Endometrial microvascular endothelial cells (primary cell): Measurements from ENCODE around the gene SHTN1. TPM values are rescaled to one million over a fixed set of nuclear protein-coding genes. Genes with fewer than 3 reads are reported as not detected.

Experiments used
- in situ Hi-C: cut with HindIII; loops from 2 replicates; pipeline ENCODE4 v1.10.0; 2017; ENCODE audit warnings: low sequenced_read_pairs, low pct_unique_long_range_greater_than_20kb; ENCODE audit errors: inconsistent ontology term
- total RNA-seq: library from RNA; depleted of rRNA; stranded (reverse); fragments of >200 nt; gene quantifications from one replicate; pipeline ENCODE4 v1.2.3, GENCODE V29; 2015; ENCODE audit errors: inconsistent ontology term

The SHTN1 gene
- total RNA-seq, 1 donor from 2014 or later: 3.9 TPM

DNA sequence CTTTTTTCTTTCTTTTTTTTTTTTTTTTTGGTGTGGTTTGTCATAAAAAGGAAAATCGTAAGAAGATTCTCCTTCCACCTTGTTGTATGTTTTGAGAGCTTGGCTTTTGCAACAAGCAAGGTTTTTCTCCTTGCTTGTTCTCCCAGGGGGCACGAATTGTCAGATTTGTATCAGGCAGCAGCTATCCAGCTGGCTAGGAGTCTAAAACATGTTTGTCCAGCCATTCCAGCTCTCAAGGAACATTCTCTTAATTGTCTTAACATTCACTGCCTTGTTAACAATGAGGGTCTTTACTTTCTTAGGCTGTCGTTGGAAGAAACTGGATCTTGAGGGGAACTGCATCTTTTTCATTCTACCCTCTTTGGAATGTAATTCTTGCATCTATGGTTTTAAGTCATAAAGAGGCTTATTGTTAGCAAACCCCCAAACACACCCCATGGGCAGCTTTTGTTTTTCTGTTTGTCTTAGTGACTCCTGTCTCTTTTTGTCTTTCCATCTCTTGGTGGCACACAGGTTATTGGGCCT, 14.6 kb downstream of the SHTN1 start:
- in situ Hi-C loops: no loop called here

DNA sequence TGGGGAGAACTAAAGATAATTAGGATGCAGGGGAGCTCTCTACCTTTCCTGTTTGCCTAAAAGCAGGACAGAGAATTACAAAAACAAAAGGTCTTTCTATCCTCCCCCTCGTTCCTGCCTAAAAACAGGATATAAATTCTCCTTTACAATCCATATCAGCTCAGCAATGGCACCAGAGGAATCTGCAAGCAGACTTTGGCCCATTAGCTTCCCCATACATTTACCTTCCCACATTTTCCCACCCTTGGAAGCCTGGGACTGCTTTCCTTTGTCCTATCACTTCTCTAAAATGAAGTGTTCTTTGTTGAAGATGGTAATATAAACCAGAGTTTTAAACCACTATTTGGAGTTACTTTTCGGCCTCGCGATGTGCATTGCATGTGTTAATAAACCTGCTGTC, 15.5 kb downstream of the SHTN1 start:
- in situ Hi-C loops: no loop called here

DNA sequence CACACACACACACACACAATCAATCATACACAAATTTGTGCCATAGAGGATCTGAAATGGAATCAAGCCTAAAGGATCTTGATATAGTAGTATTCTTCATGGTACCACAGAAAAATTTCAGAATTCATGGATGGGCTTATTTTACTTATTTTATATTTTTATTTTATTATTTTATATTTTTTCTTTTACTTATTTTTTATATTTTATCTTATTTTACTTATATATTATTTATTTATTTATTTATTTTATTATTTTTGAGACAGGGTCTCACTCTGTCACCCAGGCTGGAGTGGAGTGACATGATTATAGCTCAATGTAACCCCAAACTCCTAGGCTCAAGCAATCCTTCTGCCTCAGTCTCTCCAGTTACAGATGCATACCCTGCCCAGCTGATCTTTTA, 16.7 kb downstream of the SHTN1 start:
- in situ Hi-C loops: no loop called here

DNA sequence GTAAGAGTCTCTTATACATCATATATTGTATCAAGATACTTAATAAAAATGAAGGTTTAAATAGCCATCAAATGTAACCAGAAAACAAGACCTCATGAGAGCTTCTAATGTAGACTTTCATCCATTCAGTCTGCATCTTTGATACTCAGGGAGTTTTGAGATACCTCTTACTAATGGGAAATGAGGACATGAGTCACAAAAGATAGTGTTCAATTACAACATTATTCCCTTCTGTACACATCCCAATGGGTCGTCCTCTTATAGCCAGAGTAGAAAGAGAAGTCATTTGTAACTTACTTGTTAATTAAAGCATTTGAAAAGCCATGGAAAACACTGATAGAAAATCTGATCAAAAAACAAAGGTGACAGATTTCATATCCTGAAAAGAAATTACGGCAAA, 19.4 kb downstream of the SHTN1 start:
- in situ Hi-C loops: no loop called here

DNA sequence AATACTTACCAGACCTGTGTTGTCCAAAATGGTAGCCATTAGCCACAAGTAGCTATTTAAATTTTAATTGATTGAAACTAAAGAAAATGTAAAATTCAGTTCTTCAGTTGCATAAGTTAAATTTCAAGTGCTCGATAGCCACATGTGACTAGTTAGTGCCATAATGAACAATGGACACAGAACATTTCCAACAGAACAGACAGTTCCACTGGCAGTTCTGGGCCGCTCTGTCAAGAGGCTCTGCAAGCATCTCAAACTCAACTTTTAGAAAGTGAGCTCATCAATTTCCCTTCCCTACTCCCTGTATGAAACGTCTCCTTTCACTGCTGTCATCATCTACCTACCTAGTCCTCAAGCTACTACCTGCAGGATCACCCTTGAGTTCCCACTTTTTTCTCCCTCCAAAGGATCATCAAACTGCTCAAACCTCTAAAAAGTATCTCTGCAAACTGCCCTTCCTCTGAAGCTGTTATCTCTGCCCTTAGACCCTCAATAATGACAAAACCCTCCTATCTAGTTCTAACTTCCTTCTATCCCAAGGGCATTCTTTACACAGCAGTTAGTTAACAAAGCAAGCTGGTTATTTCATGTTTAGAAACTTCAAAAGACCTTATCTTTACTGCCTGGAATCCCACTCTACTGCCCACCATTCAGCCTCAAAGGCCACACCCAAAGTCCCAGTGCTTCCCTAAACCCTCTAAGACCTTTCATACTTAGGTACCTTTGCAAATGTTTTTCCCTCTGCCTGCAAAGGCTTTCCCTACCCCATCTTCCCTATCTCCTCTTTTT, 20.6 kb downstream of the SHTN1 start:
- in situ Hi-C loops: no loop called here

DNA sequence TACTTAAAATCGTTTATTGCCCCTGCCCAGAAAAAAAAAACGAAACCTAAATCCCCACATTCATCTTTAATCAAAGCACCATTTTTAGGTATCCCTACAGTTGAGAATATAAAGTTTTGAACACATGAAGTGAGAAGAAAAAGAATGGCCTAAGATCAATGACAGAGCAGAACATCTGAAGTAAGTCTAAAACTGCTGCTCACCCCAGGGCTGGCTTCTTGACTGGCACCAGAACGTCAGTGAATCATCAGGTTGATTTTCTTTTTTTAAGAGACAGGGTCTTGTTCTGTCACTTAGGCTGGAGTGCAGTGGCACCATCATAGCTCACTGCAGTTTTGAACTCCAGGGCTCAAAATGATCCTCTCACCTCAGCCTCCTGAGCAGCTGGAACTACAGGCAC, 24.9 kb downstream of the SHTN1 start:
- in situ Hi-C loops: no loop called here

DNA sequence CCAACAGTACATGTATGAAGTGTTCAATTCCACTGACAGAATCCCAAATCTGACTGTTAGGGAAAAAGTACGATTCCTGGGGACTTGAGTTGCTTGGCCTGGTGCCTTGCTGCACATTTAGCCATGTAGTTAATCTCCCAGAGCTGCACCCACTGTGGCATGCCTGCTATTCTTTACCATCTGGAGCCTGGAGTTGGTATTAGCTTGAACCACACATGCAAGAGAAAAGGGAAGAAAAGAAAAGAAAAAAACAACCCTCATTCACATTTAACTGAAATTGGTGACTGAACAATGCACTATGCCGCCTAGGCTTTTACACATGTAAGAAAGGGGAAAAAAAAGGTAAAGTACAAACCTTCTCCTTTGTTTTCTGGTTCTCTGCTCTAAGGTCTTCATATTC, 26.1 kb downstream of the SHTN1 start:
- in situ Hi-C loops: no loop called here

DNA sequence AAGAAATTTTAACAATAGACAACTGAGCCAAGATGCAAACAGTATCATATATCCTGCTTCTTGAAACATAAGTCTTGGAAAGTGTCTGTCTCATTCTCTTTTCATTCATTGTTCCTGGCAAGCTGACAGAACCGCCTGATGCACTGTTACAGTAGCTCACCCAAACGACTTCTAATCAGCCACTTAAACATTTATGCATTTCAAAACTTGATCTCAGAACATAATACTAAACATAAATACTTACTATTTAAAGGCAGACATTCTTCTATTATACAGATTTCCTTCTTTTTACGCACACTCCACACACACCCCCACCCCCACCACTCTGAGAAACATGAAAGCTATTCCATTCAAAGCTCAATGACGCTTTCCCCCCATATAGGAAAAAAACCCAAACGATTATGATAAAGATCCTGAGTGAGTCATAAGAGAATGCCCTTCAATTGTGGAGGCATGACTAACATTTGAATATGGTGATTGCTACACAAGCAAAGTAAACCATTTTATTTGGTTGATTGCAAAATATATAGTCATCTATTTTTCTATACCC, 30.5 kb downstream of the SHTN1 start:
- in situ Hi-C loops: no loop called here

DNA sequence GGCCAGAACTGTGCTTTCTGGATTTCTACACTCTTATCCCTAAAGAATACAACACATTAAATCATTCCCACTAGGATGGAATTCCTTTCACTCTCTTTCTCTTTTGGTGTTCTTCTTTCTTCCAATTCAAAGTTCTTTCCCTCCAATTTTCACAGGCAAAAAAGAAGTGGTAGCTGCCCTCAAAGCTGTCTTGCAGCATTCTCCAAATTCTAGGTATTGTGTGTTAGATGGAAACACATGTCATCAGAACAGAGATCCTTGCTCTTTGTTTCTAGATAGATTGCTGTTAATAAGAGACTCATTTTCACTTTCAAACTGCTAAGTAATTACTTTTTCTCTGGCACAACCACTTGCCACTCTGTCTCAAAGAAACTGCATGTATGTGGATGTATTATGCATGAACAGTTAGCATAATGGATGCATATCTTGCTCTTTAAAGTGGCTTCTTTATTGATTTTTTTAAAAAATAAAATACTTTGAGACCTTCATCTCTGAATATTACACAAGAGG, 31.0 kb downstream of the SHTN1 start:
- in situ Hi-C loops: no loop called here

DNA sequence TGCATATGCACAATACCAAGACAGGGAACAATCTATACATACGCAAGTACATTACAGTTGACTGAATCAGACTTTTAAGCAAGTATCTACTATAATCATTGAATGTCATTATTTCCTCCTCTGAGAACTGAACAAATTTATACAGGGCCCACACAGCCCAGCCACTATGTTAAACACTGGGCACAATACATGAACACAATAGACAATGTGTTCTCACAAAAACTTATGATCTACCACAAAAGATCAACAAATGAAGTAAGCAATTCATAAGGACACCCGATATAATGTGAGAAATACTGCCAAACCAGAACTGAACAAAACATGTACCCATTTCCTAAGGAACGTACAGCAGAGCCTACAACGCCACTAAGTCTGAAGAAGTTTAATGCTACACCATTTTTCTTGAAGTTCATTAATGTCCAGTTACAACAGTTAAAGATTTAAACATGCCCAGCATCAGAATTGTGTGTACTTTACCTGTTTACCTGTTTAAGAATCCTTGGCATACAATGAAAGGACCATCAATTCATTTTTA, 31.5 kb downstream of the SHTN1 start:
- in situ Hi-C loops: no loop called here

DNA sequence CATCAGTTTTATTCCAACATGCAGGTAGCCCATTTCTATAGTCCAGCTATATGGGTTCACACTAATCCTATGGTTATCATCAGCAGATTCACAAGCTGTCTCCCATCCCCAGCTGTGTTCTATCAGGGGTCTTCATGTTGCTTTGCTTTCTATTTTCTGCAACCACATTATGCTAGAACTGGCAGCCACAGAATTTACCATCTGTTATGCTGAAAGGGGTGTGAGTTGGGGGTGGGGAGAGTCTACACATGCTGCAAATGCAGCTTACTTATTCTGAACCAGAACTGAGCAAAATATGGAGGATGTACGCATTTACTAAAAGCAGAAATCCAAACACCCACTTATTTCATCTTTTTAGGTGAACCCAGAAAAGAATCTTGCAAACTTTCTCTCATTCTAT, 32.9 kb downstream of the SHTN1 start:
- in situ Hi-C loops: no loop called here

DNA sequence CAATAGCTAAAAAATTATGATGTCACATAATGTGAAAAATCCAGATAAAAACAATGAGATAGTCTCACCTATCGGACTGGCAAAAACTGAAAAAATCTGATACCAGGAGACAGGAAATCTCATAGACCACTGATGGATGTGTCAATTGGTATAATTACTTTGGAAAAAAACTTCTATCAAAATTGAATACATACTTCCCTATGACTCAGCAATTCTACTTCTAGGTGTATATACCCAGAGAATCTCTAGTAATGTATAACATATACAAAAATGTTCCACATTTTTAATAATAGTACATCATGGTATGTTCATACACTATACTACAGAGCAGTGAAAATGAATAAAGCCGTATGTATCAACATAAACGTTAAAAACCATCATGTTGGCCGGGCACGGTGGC, 34.9 kb downstream of the SHTN1 start:
- in situ Hi-C loops: no loop called here

DNA sequence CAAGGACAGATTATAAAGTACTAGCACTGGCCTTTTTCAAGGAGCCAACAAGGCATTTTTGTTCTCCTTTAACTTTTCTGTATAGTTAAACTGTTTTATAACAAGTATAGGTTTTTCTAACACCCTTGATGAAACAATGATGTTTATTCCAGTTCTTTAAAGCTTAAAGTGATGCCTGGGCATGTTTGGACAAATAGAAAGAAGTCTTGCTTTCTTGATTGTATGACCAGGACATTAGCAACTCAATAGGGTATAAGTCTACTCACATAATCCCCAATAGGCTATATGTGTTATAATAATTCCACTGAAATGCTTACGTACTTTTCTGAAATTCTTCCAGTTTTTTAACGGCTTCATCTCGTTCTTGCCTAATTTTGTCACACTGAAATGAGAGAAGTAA, 36.7 kb downstream of the SHTN1 start:
- in situ Hi-C loops: no loop called here

DNA sequence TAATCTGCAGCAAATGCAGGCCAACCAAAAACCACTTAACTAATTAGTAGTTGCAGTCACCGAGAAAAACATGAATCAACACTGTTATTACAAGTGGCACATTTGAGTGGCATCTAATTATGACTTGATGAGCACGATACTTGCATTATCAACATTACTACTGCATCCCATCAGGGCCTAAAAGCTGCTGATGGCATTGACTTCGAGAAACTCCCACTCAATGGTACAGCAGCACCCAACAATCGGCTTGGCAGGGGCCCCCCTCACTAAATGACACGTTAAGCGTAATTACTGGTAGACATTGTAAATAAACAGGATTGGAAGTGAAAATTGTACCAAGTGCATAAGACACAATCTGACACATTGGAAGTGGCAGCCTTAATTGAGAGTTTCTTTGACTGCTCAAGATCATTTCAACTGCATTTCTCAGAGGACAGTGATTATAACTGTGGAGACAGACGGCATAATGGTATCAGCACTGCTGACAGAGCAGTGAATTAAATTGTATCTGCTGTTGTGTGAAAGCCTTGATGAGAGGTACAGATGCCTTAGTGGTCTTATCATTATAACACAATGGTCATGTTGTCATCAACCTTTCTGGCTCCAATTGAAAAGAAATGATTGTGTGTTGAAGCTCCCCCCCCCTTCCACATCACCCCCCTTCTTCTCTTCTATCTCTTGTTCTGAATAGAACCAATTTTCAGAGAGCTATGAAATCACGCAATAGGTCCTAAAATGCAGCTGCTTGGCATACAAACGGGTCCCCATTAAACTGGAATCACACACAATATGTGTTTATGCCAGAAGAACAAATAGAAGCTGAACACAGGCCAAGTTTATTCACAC, 43.4 kb downstream of the SHTN1 start:
- in situ Hi-C loops: no loop called here

DNA sequence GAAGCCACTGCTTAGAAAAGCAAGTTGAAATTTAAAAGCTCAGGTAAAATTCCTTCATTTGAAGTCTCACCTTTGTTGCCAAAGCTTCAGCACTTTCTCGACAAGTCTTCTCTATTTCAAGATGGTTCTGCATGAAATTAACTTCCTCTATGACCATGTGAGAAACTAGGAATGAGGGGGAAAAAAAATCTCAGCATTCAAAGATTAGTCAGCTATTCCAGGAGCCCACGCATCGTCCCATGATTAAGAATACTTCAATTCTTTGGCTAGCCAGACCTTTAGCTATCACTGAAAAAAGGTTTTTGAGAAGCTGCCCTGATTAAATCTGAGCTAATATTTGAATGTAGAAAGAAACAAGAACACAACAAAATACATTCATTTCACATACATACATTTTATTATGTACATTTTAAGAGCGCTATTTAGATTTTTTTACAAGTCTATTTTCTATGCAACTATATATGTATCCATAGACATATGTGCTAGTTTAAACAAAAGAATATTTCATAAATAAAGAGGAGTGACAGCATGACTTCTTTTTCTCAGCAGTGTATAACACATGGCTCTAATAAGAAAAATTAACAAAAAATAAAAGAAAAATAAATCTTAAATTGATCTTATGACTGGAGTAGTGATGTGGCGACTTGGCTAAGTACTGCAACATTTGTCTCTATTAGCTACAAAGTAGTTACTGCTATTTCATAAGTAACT, 44.8 kb downstream of the SHTN1 start:
- in situ Hi-C loops: no loop called here

DNA sequence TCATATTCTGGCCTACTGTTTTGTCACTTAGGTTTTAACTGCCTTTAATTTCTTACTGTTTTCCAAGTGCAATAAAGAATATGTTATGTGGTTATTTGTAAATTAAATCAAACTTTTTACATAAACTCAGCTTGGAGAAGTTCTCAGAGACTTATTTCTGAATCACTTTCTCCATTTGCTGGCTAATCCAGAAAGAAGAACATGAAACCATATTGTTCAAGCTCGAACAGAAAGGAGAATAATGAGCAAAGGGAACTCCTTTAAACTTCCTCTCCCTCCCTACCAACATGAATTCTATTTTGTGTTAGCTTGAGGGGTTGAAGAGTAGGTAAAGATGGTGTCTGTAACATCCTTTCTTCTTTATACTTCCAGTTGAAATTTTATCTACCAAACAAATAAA, 52.3 kb downstream of the SHTN1 start:
- in situ Hi-C loops: no loop called here

DNA sequence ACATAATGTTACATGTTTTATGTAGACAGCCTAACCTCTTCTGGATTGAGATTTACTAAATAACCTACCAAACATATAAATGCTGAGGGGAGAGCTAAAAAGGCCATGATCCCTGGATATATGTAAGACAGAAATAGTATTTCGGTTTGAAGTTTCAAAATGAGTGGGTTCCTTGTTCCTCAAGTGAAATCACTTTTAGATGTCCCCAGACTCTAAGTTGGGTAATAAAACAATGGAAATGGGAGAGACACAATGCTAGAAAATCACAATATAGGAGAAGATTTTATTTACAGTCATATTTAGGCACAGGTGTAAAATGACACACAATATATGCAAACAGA, 56.5 kb downstream of the SHTN1 start:
- in situ Hi-C loops: no loop called here

DNA sequence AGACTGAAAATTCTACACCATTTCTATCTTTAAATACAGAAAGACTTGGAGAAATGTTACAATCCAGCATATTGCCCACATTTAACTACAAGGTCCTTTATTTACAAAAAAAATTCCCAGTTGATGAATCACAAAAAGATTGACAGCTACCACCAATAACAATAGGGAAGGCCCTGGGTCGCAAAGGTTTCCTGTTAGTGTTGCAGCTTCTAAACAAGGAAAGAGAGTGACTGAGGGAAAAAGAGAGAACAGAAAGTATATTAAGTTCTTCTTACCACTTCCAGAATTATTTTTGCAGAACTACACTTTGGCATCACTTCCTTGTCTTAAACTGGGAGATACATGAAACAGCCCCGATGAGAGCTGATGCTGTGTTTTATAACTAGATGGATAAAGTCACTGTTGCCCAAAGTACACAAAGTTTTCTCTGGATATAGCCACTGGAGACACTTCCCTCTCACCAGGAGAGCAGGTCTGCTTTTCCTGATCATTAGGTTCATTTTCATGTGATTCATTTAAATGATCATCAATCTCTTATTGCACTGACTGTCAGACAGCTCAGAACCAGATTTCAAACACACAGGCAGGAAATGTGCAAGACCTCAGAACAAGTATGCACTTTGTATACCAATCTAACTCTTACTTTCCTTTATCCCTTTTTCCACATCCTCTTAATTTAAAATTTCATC, 57.0 kb downstream of the SHTN1 start:
- in situ Hi-C loops: no loop called here
